A549 (cell line): ENCODE results near the gene NUMB.

Source experiments
- BHLHE40 ChIP-seq: IDR thresholded peaks from 2 replicates; pipeline ENCODE4 v1.6.1; 2012; ENCODE audit warnings: low read depth, low read length, inconsistent platforms
- CHD2 ChIP-seq: fragments of 150-350 bp; IDR thresholded peaks from 2 replicates; pipeline ENCODE4 v1.6.1; 2014; ENCODE audit warnings: low read length; ENCODE audit not compliant: partially characterized antibody
- CTCF ChIP-seq: fragments of >200 bp; sonication (Bioruptor Twin); formaldehyde crosslinking; IDR thresholded peaks from 3 replicates; pipeline ENCODE4 v1.5.1; 2016
- MAX ChIP-seq: IDR thresholded peaks from 2 replicates; pipeline ENCODE4 v1.6.1; 2012
- RARB ChIP-seq: fragments of 250-450 bp; sonication (Bioruptor Pico); IDR thresholded peaks from 2 replicates; pipeline ENCODE4 v1.8.0; 2021; ENCODE audit warnings: mild to moderate bottlenecking, moderate library complexity

- TF ChIP-seq BHLHE40 (no peak), CHD2 (no peak), MAX (no peak), RARB (CRISPR knock-in tag) (no peak), CTCF (no peak)
Measured at GRCh38 chr14:73477618-73478266, 19.4 kb upstream of the NUMB start.
